ENCODE results near the gene BAHCC1. TPM values are rescaled to one million over a fixed set of nuclear protein-coding genes. Genes with fewer than 3 reads are reported as not detected.
A peak's percentile ranks its signal among the peaks of the same experiment; 100 is the strongest.

The BAHCC1 gene
- total RNA-seq, 1 donor from 2014 or later = not detected

- H3K36me3 Mint-ChIP-seq (ENCODE audit: low read depth) = no peaks in the 10 kb centered on the region
- peak; percentile 91 for DNase-seq
- intact Hi-C loops (cut with micrococcal nuclease) = loop anchor here (5.0 kb wide), 1 partner anchor 84 kb away; the partner anchor contains the start of gene BAHCC1
- H3K9me3 Mint-ChIP-seq = no peaks in the 10 kb centered on the region
- H3K4me3 Mint-ChIP-seq = peak overlapping the region; percentile 74
- peaks cover 8% of the 10 kb centered on the region for H3K4me1 Mint-ChIP-seq
- H3K27ac Mint-ChIP-seq = no peak overlapping the region
- peaks cover 31% of the 10 kb centered on the region for H3K27me3 Mint-ChIP-seq
These were observed 86.0 kb downstream of the BAHCC1 start for GRCh38 chr17:81481073-81481799.

DNA sequence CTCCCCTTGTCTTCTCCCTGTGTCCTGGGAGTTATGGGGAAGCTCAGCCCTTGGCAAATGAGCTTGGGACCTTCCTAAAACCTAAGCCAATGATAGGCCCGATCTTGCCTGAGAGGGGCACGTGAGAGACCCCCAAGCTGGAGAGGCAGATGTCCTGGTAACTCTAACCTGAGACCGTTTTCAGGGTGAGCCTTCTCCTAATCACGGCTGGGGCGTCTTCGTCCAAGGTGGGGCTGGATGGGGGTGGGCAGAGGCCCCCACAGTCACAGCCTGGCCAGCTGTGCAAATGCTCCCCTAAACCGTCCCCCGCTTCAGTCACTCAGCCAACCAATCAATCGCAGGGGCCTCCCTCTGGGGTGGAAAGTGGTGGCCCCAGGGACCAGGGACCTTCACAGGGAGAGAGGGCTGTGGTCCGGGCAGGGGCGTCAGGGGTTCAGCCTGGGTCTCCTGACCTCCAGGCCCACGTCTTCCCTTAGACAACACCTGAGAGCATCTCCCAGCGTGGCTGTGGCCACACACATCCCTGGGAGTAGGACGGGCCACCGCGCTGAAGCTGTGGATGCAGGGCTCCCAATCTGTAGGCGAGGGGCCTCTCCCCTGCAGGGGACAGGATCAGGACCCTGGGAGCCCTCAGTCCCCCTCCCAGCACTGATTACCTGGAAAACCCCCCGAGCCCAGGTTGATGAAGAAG is 86.7 kb downstream of the BAHCC1 start:
- Mint-ChIP-seq H3K4me1 (peaks cover 11% of the 10 kb centered on the region), H3K4me3 (peak overlapping the region; percentile 74), H3K36me3 (ENCODE audit: low read depth) (no peaks in the 10 kb centered on the region), H3K27ac (no peak overlapping the region), H3K27me3 (peaks cover 31% of the 10 kb centered on the region), H3K9me3 (no peaks in the 10 kb centered on the region)
- intact Hi-C loops (cut with micrococcal nuclease) = loop anchor here (2.0 to 5.0 kb wide), 2 partner anchors 85 to 381 kb away; partner anchors contain the start of gene BAHCC1
- DNase-seq = no peak

- peaks cover 14% of the 10 kb centered on the region for H3K4me1 Mint-ChIP-seq
- H3K4me3 Mint-ChIP-seq = peak overlapping the region; percentile 43
These were observed 87.4 kb downstream of the BAHCC1 start for GRCh38 chr17:81482673-81483072.

DNA sequence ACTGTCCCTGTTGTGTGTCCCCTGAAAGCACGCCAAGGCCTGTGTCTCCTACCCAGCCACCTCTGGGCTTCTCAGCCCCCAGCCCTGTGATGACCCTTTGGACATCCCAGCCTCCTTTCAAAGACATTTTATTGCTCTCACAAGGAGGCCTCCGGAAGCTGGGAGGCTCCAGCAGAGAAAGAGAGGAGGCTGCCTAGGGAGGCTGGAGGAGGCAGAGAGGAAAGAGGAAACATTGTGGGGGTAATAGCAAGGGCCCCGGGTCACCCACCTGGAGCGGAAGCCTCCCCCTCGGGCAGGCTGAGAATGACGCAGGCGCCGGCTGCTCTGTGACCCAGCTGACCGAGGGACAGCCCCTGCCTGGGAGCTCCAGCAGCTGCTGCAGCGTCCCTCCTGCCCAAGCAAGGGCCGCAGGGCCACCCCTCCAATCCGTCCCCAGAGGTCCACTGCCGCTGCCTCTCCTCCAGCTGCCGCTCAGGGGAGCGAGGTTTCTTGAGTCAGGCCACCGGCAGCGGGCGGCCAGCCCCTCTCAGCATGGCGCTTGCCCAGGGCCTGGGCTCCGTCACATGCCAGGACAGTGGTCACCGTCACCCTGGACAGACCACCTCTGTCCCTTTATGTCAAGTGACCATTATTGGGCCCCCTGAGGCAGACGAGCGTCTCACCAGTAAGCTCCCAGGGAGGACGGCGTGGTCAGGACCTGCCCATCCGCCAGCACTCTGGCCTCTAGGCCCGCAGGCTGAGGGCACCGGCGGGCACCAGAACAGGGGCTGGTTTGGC is 88.0 kb downstream of the BAHCC1 start:
- intact Hi-C loops (cut with micrococcal nuclease) = loop anchor here (2.0 to 5.0 kb wide), 2 partner anchors 86 to 382 kb away; partner anchors contain the start of gene BAHCC1
- Mint-ChIP-seq H3K9me3 (no peaks in the 10 kb centered on the region), H3K27ac (no peak overlapping the region)

More at GRCh38 chr17:81482673-81483072, 87.4 kb downstream of the BAHCC1 start:
- peak; percentile 62 for DNase-seq
- Mint-ChIP-seq H3K9me3 (no peaks in the 10 kb centered on the region), H3K36me3 (ENCODE audit: low read depth) (no peaks in the 10 kb centered on the region), H3K27me3 (peaks cover 31% of the 10 kb centered on the region), H3K27ac (no peak overlapping the region)
- intact Hi-C loops (cut with micrococcal nuclease) = loop anchor here (2.0 to 5.0 kb wide), 2 partner anchors 85 to 382 kb away; partner anchors contain the start of gene BAHCC1

DNA sequence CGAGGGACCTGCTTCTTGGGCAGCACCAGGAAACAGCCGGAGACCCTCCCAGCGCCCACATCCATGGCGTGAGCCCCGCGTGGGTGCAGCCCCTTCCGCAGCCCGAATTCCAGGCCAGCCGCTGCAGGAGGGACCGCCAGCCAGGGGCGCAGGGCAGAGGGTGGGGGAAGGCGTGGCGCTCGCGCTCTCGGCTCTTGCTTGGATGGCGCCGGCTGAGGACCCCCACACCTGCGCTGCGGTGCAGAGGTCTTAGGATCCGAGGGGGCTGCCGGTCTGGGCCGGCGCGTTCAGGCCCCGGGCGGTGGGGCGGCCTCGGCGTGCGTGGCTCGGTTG is 88.6 kb downstream of the BAHCC1 start:
- H3K9me3 Mint-ChIP-seq = no peaks in the 10 kb centered on the region
- H3K4me1 Mint-ChIP-seq = peaks cover 14% of the 10 kb centered on the region
- peaks cover 31% of the 10 kb centered on the region for H3K27me3 Mint-ChIP-seq
- H3K36me3 Mint-ChIP-seq (ENCODE audit: low read depth) = no peaks in the 10 kb centered on the region
- DNase-seq = no peak
- H3K4me3 Mint-ChIP-seq = peak overlapping the region; percentile 23
- H3K27ac Mint-ChIP-seq = no peak overlapping the region
- intact Hi-C loops (cut with micrococcal nuclease) = loop anchor here (1.0 to 5.0 kb wide), 5 partner anchors 29 to 383 kb away; partner anchors contain the start of genes ACTG1, BAHCC1 and SLC38A10

More for the DNA sequence above, 88.0 kb downstream of the BAHCC1 start:
- Mint-ChIP-seq H3K4me1 (peaks cover 14% of the 10 kb centered on the region), H3K4me3 (peak overlapping the region; percentile 23), H3K27me3 (peaks cover 31% of the 10 kb centered on the region), H3K36me3 (ENCODE audit: low read depth) (no peaks in the 10 kb centered on the region)
- peak; percentile 63 for DNase-seq

DNA sequence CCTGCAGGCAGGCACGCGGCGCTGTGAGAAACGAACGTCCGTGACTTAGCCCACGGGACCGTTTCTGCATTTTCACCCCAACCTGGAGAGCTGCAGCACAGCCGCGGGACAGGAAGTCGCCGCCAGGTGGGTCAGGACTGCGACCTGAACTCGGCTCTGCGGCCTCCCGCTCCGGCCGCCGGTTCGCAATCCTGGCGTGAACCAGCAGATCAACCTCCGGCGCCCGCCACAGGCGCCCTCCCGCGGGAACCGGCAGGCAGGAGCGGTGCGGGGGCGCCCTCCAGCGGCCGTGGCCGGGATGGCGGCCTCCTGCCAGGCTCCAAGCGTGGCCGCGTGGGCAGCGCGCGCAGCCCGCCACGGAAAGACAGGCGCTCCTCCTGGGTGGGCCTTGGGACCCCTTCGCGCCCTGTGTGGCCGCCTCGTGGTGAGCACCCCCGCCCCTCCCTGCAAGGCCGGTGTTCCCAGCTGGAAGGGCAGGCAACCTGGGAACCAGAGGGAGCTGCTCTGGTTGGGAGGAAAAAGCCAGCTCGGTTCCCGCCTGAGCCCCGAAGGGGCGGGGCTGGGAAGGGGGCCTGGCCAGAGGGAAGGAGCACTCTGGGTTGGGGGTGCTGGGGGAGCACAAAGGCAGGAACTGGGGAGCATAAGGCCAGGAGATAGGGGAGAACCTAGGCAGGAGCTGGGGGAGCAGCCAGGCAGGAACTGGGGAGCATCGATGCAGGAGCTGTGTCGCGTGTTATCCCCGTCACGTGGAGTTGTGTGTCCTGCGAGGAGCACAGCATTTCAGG is 89.1 kb downstream of the BAHCC1 start:
- peaks cover 14% of the 10 kb centered on the region for H3K4me1 Mint-ChIP-seq
- no peak overlapping the region for H3K27ac Mint-ChIP-seq
- no peaks in the 10 kb centered on the region for H3K9me3 Mint-ChIP-seq
- peak; percentile 97 for DNase-seq
- H3K36me3 Mint-ChIP-seq (ENCODE audit: low read depth) = no peaks in the 10 kb centered on the region
- H3K27me3 Mint-ChIP-seq = peaks cover 29% of the 10 kb centered on the region
- intact Hi-C loops (cut with micrococcal nuclease) = loop anchor here (1.0 to 5.0 kb wide), 4 partner anchors 28 to 231 kb away; partner anchors contain the start of genes ACTG1, BAHCC1 and SLC38A10
- H3K4me3 Mint-ChIP-seq = peak overlapping the region; percentile 37

- H3K27me3 Mint-ChIP-seq = peaks cover 20% of the 10 kb centered on the region
- DNase-seq = peak; percentile 63
- intact Hi-C loops (cut with micrococcal nuclease) = loop anchor here (2.0 kb wide), 1 partner anchor 66 kb away; the partner anchor contains the start of gene FAAP100
- H3K36me3 Mint-ChIP-seq (ENCODE audit: low read depth) = no peaks in the 10 kb centered on the region
- peaks cover 14% of the 10 kb centered on the region for H3K4me1 Mint-ChIP-seq
- H3K9me3 Mint-ChIP-seq = no peaks in the 10 kb centered on the region
- H3K27ac Mint-ChIP-seq = peak overlapping the region; percentile 81
- peak overlapping the region; percentile 6 for H3K4me3 Mint-ChIP-seq
These were observed 91.0 kb downstream of the BAHCC1 start for GRCh38 chr17:81486199-81486810.

- H3K9me3 Mint-ChIP-seq = no peaks in the 10 kb centered on the region
- peak overlapping the region; percentile 74 for H3K4me3 Mint-ChIP-seq
- DNase-seq = no peak
- peak overlapping the region; percentile 56 for H3K27ac Mint-ChIP-seq
- H3K36me3 Mint-ChIP-seq (ENCODE audit: low read depth) = no peaks in the 10 kb centered on the region
- H3K4me1 Mint-ChIP-seq = peaks cover 11% of the 10 kb centered on the region
- peaks cover 16% of the 10 kb centered on the region for H3K27me3 Mint-ChIP-seq
- intact Hi-C loops (cut with micrococcal nuclease) = loop anchor here (2.0 kb wide), 1 partner anchor 66 kb away; the partner anchor contains the start of gene FAAP100
These were observed 91.8 kb downstream of the BAHCC1 start for GRCh38 chr17:81487089-81487486.

DNA sequence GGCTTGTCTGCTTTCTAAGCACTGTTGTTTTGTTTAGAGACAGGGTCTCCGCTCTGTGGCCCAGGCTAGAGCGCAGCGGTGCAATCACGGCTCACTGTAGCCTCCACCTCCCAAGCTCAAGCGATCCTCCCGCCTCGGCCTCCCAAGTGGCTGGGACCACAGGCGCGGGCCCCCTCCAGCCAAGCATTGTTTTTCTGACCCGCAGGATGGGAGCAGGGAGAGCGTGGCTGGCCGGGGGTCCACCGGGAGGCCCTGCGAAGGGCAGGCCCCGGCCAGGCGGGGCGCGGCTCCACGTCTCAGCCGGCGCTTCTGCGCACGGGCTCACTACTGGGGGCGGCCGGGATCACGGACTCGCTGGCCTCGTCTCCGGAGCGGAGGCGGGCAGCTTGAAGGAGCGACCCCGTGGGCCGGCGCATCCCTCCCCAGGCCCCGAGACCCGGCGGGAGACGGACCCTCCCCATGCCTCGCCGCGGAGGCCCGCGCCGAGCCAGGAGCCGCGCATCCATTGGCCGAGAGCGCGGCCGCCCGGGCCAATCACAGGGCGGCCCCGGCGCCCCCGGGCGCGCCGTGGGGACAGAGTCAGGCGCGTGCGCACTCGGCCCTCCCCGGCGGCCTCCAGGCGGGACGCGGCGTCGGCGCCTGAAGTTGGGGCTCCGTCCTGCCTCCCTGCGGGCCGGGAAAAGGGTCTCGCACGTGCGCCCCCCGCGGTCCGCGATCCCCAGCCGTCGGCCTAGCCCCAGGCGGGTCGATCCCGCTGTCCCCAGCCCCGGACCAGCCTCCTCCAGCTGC is 92.4 kb downstream of the BAHCC1 start:
- Mint-ChIP-seq H3K27ac (peak overlapping the region; percentile 56), H3K9me3 (no peaks in the 10 kb centered on the region), H3K4me3 (peak overlapping the region; percentile 74), H3K4me1 (peaks cover 10% of the 10 kb centered on the region), H3K36me3 (ENCODE audit: low read depth) (no peaks in the 10 kb centered on the region), H3K27me3 (peaks cover 12% of the 10 kb centered on the region)
- DNase-seq = peak; percentile 95
- intact Hi-C loops (cut with micrococcal nuclease) = loop anchor here (2.0 kb wide), 1 partner anchor 65 kb away; the partner anchor contains the start of gene FAAP100

- Mint-ChIP-seq H3K36me3 (ENCODE audit: low read depth) (no peaks in the 10 kb centered on the region), H3K4me3 (peak overlapping the region; percentile 44), H3K27ac (peak overlapping the region; percentile 45), H3K27me3 (peaks cover 10% of the 10 kb centered on the region), H3K9me3 (no peaks in the 10 kb centered on the region), H3K4me1 (peaks cover 9% of the 10 kb centered on the region)
- intact Hi-C loops (cut with micrococcal nuclease) = no loop called here
- DNase-seq = peak; percentile 78
These were observed 93.1 kb downstream of the BAHCC1 start for GRCh38 chr17:81488276-81488860.

GRCh38 chr17:81489012-81489997 is 94.0 kb downstream of the BAHCC1 start:
- Mint-ChIP-seq H3K4me1 (peaks cover 9% of the 10 kb centered on the region), H3K27ac (peak overlapping the region; percentile 47), H3K9me3 (no peaks in the 10 kb centered on the region), H3K4me3 (peak overlapping the region; percentile 67), H3K36me3 (ENCODE audit: low read depth) (no peaks in the 10 kb centered on the region), H3K27me3 (peaks cover 12% of the 10 kb centered on the region)
- intact Hi-C loops (cut with micrococcal nuclease) = no loop called here
- DNase-seq = no peak
